Measurements from ENCODE around the gene SCGB1D1.

The SCGB1D1 gene

DNA sequence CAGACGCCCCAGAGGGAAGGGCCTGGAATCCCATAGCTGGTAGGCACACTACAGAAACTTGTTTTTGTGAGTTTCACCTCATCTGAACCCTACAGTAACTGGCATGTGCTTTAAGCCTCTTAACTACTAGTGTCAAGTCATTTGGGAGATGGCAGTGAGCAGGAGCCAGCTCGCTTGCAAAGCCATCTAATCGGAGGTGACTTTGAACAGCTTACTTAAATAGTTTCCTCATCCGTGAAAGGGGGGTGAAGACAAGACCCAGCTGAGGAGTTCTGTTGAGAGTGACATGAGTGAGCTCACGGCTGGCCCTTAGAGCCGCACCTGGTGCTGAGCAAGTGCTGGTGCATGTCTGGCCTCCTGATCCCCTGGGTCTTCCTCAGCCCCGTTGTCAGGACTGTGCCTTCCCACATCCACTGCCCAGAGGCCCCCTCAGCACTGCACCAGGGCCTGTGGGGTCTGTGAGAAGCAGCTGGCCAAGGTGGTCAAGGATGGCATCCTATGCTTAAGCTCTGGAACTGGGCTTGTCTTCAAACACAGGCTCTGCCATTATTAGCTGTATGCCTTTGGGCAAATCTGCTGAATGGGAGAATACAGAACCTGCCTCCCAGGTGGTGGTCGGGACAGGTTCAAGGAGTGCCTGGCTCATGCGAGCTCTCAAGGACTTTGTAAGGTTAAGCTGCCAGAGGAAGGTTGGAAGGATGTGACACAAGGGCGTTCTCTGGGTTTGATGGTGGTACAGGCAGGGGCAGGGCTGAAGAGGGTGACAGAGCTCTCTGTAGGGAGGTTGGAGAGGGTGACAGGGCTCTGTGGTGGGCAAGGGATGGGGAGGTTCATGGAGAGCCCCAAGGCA, 38.9 kb upstream of the SCGB1D1 start:
- no peak overlapping the region for H3K4me3 ChIP-seq (ENCODE audit: low read depth, low read length)
- TF ChIP-seq, protein P1, sequence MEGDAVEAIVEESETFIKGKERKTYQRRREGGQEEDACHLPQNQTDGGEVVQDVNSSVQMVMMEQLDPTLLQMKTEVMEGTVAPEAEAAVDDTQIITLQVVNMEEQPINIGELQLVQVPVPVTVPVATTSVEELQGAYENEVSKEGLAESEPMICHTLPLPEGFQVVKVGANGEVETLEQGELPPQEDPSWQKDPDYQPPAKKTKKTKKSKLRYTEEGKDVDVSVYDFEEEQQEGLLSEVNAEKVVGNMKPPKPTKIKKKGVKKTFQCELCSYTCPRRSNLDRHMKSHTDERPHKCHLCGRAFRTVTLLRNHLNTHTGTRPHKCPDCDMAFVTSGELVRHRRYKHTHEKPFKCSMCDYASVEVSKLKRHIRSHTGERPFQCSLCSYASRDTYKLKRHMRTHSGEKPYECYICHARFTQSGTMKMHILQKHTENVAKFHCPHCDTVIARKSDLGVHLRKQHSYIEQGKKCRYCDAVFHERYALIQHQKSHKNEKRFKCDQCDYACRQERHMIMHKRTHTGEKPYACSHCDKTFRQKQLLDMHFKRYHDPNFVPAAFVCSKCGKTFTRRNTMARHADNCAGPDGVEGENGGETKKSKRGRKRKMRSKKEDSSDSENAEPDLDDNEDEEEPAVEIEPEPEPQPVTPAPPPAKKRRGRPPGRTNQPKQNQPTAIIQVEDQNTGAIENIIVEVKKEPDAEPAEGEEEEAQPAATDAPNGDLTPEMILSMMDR (IDR thresholded peaks at IDR 0.05; ENCODE audit: low read depth, low read length), result no peak

DNA sequence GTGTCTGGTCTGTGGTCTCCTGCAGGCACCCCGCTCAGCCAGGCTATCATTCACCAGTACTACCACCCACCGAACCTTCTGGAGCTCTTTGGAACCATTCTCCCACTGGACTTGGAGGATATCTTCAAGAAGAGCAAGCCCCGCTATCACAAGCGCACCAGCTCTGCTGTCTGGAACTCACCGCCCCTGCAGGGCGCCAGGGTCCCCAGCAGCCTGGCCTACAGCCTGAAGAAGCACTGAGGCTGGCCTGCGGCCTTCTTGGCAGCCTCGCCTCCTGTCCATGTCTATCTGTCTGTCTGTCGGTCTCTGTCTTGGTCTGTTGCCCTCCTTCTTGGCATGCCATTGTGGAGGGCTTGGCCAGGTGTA, 38.3 kb upstream of the SCGB1D1 start:
- TF ChIP-seq, protein P1 (IDR thresholded peaks at IDR 0.05; ENCODE audit: low read depth, low read length), result no peak
- H3K4me3 ChIP-seq (ENCODE audit: low read depth, low read length), result no peak overlapping the region

DNA sequence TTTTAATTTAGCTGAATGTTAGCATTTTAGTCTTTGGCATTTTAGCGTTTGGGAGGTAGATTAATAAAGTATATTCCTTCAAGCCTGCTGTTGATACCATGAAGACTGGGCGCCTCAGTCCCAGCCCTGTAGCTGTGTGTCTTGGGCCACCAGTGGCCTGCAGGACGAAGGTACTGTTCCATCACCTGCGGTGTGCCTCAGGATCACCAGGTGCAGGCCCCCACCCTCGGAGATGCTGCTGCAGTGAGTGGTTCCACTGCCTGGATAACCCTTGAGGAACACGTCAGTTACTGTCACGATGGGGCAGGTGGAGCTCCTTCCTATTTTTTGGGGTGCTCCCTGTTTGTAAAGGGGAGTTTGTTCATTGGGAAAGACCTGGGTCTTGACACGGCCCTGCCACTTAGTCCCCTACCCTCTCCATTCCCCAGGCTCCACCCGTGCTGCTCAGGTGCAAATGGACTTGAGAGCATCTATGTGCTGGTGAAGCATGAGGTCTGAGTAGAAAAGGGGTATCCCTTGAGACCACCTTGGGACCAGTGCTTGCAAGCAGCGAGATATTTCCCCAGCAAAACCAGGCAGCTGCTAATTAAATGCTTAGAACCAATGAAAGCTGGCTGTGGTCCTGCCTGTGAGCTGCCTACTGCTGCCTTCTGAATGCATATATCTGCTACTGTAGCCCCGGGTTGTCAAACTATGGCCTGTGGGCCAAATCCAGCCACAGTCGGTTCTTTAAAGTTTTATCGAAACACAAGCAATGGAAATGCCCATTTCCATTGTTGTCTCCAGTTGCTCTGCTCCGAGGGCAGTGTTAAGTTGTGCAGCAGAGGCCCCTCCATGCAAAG, 37.5 kb upstream of the SCGB1D1 start:
- TF ChIP-seq, protein P1 (IDR thresholded peaks at IDR 0.05; ENCODE audit: low read depth, low read length), result no peak
- H3K4me3 ChIP-seq (ENCODE audit: low read depth, low read length), result no peak overlapping the region

DNA sequence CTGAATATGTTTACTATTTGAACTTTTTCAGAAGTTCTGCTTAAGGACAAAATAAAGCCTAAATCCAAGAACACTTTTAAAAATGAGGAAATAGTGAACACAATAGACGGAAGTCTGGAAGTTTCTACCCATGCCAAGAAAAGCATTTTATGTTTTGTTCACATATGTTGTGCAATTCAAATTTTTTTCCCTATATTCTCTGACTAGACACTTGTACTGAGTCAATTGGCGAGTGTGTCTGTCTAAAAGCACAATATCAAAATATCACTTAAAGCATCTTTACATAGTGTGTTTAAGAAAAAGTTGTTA, 37.0 kb upstream of the SCGB1D1 start:
- H3K4me3 ChIP-seq (ENCODE audit: low read depth, low read length), result no peak overlapping the region
- TF ChIP-seq, protein P1 (IDR thresholded peaks at IDR 0.05; ENCODE audit: low read depth, low read length), result no peak

DNA sequence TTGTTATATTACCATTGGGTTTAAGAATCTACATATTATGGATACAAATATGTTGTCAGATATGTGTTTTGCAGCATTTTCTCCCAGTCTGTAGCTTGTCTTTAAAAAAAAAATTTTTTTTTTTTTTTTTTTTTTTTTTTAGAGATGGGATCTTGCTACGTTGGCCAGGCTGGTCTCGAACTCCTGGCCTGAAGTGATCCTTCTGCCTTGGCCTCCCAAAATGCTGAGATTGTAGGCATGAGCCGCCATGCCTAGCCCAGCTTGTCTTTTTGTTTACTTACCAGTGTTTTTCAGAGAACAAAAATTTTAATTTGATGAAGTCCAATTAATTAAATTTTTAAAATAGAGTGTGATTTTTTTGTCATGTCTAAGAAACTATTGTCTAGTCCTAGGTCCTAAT, 36.4 kb upstream of the SCGB1D1 start:
- no peak overlapping the region for H3K4me3 ChIP-seq (ENCODE audit: low read depth, low read length)
- TF ChIP-seq, protein P1 (IDR thresholded peaks at IDR 0.05; ENCODE audit: low read depth, low read length), result no peak

DNA sequence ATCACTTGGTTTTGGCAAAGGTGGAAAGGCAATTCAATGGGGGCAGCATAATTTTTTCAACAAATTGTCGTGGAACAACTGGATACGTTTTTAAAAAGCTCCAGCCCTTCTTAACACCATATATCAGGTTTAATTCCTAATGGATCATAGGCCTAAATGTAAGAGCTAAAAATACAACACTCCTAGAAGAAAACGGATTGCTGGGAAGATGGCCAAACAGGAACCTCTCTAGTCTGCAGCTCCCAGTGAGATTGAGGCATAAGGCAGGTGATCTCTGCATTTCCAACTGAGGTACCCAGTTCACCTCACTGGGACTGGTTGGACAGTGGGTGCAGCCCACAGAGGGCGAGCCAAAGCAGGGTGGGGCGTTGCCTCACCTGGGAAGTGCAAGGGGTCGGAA, 32.4 kb upstream of the SCGB1D1 start:
- TF ChIP-seq, protein P1 (IDR thresholded peaks at IDR 0.05; ENCODE audit: low read depth, low read length), result no peak

DNA sequence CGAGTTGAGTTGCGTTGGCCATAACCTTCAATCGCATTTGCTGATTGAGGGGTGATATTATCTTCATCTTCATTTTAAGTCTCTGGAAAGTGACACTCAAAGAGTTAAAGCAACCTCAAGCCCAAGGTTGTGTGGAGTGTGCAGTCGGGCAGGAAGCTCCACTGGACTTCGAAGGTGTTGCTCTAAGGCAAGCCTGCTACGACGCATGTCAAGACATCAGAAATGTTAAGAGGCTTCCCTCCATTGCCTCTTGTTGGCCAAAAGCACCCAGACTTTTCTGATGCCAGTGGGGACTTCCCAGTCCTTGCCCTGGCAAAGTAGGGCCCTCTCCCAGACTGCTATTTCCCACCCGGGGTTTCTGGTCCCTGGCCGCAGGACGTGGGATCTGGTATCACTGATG, 23.6 kb upstream of the SCGB1D1 start:
- no peak overlapping the region for H3K4me3 ChIP-seq (ENCODE audit: low read depth, low read length)
- TF ChIP-seq, protein P1 (IDR thresholded peaks at IDR 0.05; ENCODE audit: low read depth, low read length), result no peak

More for the DNA sequence above, 32.4 kb upstream of the SCGB1D1 start:
- H3K4me3 ChIP-seq (ENCODE audit: low read depth, low read length), result no peak overlapping the region
